Panc1 (cell line): ENCODE results near the gene RGS10. TPM values are rescaled to one million over a fixed set of nuclear protein-coding genes. Genes with fewer than 3 reads are reported as not detected.

Experiments used
- ATAC-seq: fragments of 200-7000 bp; cut with Tn5 transposase; 2 replicates; pipeline ENCODE4 v1.9.1; 2020; ENCODE audit warnings: mild to moderate bottlenecking, moderate library complexity
- BruUV-seq: library from RNA; stranded (reverse); fragments of 400-500 nt; replicated peaks from 2 replicates; lab custom pipeline; 2021; lab: Mats Ljungman, UMichigan
- CTCF ChIA-PET: fragments of 300-600 bp; sonication (Branson Sonifier 250); formaldehyde crosslinking; loops from one replicate; lab custom pipeline; 2022; ENCODE audit warnings: antibody characterized with exemption; lab: Charles Lee
- POLR2A ChIA-PET: fragments of 300-600 bp; sonication (Branson Sonifier 250); formaldehyde crosslinking; loops from one replicate; lab custom pipeline; 2022; ENCODE audit warnings: antibody characterized with exemption; lab: Charles Lee
- DNase-seq: peaks from one replicate; pipeline ENCODE4 v3.0.0-alpha.2; 2010; ENCODE audit warnings: low read depth, low spot score
- H3K27ac ChIP-seq: 2 replicates; pipeline ENCODE4 v1.5.1; 2011; ENCODE audit warnings: mild to moderate bottlenecking, low read length, inconsistent platforms
- H3K27me3 ChIP-seq: fragments of 200-500 bp; sonication (Bioruptor generic); 2 replicates; pipeline ENCODE4 v1.6.0; 2014; ENCODE audit warnings: low read length, inconsistent platforms; ENCODE audit not compliant: control insufficient read depth, insufficient read depth
- H3K36me3 ChIP-seq: fragments of 200-500 bp; sonication (Bioruptor generic); 2 replicates; pipeline ENCODE4 v1.5.1; 2014; ENCODE audit warnings: inconsistent platforms, mild to moderate bottlenecking, low read length, moderate library complexity; ENCODE audit not compliant: control insufficient read depth, insufficient read depth
- H3K4me1 ChIP-seq: 2 replicates; pipeline ENCODE4 v1.5.1; 2011; ENCODE audit warnings: inconsistent platforms, mild to moderate bottlenecking, low read length, moderate library complexity; ENCODE audit not compliant: control insufficient read depth, insufficient read depth
- H3K4me3 ChIP-seq, 2 experiments: 2 replicates each; pipeline ENCODE4 v1.5.1; 2011 to 2012; ENCODE audit warnings: low read depth in 2 of 2, low read length in 2 of 2, mild to moderate bottlenecking in 2 of 2, inconsistent platforms in 1 of 2, moderate library complexity in 1 of 2
- H3K9me3 ChIP-seq: fragments of 200-500 bp; sonication (Bioruptor generic); 2 replicates; pipeline ENCODE4 v1.5.1; 2014; ENCODE audit warnings: low read depth, mild to moderate bottlenecking, inconsistent platforms, low read length, moderate library complexity; ENCODE audit not compliant: control insufficient read depth, insufficient read depth
- POLR2AphosphoS5 ChIP-seq: IDR thresholded peaks from 2 replicates; pipeline ENCODE4 v1.6.1; 2012; ENCODE audit warnings: mild to moderate bottlenecking, low read depth, low read length, moderate library complexity
- SIN3A ChIP-seq: IDR thresholded peaks from 2 replicates; pipeline ENCODE4 v1.6.1; 2012; ENCODE audit warnings: low read depth, mild to moderate bottlenecking, low read length, moderate library complexity, borderline replicate concordance; ENCODE audit not compliant: insufficient read depth
- TCF7L2 ChIP-seq: IDR thresholded peaks from 2 replicates; pipeline ENCODE4 v1.6.1; 2011; ENCODE audit warnings: mild to moderate bottlenecking, low read depth, low read length, inconsistent platforms
- in situ Hi-C: cut with HindIII; loops from 2 replicates; pipeline ENCODE4 v1.10.0; 2016; ENCODE audit warnings: low sequenced_read_pairs, low pct_unique_long_range_greater_than_20kb
- intact Hi-C: fragments of 100-400 bp; cut with micrococcal nuclease; formaldehyde crosslinking; loops from one replicate; pipeline ENCODE4 v1.10.0; 2022; ENCODE audit not compliant: unreplicated experiment
- total RNA-seq: library from RNA; stranded (reverse); gene quantifications from one replicate; pipeline ENCODE4 v1.2.1, GENCODE V29; 2021; ENCODE audit not compliant: unreplicated experiment
- TF ChIP-seq, protein P1 (sequence below), 2 experiments: IDR thresholded peaks; 2 replicates each; pipeline ENCODE4 v1.6.1; 2011 to 2012; ENCODE audit warnings: low read depth in 2 of 2, control low read depth in 1 of 2, low read length in 1 of 2, mild to moderate bottlenecking in 1 of 2, moderate library complexity in 1 of 2; ENCODE audit not compliant: insufficient read depth in 1 of 2
- TF ChIP-seq, protein P2 (sequence below): fragments of 450-650 bp; IDR thresholded peaks from 2 replicates; pipeline ENCODE4 v1.5.1; 2017; ENCODE audit warnings: mild to moderate bottlenecking

RGS10 gene
- total RNA-seq, 1 experiment from 2014 or later: 68.6 TPM

DNA sequence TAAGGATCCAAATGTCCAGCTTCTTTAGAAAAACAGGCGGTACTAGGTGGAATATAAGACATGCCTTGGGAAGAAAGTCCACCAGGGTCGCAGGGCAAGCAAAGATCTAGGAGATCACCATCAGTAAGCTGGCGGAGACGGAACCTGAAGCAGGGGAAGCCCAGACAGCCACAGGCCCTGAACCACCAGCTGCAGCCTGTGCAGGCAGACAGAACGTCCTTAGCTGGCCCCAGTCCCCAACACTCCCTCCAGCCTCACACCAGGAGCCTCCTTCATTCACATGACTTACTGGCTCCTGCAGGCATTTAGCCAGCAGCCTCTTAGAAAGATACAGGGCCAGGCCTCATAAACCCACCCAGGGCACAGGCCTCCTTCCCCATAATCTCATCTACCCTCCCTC, 17.4 kb downstream of the RGS10 start:
- Histone ChIP-seq H3K27me3 (no peaks in the 10 kb centered on the region), H3K27ac (no peak overlapping the region), H3K9me3 (no peaks in the 10 kb centered on the region), H3K36me3 (peaks cover 4% of the 10 kb centered on the region; the same call in 1 of the 2 replicates), H3K4me1 (no peaks in the 10 kb centered on the region), H3K4me3 (no peak overlapping the region)
- DNase-seq (no peak), ATAC-seq (no peak)
- BruUV-seq: no TSS peak
- POLR2A ChIA-PET: no interaction called here
- intact Hi-C loops (no loop called here), in situ Hi-C loops (no loop called here)
- CTCF ChIA-PET: no interaction called here
- TF ChIP-seq, protein P1, sequence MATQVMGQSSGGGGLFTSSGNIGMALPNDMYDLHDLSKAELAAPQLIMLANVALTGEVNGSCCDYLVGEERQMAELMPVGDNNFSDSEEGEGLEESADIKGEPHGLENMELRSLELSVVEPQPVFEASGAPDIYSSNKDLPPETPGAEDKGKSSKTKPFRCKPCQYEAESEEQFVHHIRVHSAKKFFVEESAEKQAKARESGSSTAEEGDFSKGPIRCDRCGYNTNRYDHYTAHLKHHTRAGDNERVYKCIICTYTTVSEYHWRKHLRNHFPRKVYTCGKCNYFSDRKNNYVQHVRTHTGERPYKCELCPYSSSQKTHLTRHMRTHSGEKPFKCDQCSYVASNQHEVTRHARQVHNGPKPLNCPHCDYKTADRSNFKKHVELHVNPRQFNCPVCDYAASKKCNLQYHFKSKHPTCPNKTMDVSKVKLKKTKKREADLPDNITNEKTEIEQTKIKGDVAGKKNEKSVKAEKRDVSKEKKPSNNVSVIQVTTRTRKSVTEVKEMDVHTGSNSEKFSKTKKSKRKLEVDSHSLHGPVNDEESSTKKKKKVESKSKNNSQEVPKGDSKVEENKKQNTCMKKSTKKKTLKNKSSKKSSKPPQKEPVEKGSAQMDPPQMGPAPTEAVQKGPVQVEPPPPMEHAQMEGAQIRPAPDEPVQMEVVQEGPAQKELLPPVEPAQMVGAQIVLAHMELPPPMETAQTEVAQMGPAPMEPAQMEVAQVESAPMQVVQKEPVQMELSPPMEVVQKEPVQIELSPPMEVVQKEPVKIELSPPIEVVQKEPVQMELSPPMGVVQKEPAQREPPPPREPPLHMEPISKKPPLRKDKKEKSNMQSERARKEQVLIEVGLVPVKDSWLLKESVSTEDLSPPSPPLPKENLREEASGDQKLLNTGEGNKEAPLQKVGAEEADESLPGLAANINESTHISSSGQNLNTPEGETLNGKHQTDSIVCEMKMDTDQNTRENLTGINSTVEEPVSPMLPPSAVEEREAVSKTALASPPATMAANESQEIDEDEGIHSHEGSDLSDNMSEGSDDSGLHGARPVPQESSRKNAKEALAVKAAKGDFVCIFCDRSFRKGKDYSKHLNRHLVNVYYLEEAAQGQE (IDR thresholded peaks at IDR 0.05; ENCODE audit: insufficient read depth in 1 of 2, low read depth in 2 of 2, low read length in 1 of 2): no peak
- no peak for TF ChIP-seq SIN3A
- TF ChIP-seq, protein P2, sequence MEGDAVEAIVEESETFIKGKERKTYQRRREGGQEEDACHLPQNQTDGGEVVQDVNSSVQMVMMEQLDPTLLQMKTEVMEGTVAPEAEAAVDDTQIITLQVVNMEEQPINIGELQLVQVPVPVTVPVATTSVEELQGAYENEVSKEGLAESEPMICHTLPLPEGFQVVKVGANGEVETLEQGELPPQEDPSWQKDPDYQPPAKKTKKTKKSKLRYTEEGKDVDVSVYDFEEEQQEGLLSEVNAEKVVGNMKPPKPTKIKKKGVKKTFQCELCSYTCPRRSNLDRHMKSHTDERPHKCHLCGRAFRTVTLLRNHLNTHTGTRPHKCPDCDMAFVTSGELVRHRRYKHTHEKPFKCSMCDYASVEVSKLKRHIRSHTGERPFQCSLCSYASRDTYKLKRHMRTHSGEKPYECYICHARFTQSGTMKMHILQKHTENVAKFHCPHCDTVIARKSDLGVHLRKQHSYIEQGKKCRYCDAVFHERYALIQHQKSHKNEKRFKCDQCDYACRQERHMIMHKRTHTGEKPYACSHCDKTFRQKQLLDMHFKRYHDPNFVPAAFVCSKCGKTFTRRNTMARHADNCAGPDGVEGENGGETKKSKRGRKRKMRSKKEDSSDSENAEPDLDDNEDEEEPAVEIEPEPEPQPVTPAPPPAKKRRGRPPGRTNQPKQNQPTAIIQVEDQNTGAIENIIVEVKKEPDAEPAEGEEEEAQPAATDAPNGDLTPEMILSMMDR: no peak
- no peak for TF ChIP-seq POLR2AphosphoS5
- TF ChIP-seq TCF7L2: no peak

DNA sequence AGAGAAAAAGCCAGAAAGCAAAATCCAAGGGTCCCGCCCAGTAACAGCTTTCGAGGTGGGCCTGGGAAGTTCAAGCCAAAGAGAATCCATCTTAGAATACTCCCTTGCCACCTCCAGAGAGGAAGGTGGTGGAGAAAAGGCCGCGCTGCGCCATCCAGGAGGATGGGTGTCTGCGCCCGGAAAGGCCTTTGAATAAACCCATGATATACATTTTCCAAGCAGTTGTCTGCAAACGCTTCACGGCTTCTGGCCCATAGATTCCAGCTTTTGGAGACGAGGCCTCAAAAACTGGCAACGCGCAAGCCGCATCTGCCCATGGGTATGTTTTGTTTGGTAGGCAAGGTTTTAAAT, 17.8 kb downstream of the RGS10 start:
- TF ChIP-seq, protein P2: no peak
- TF ChIP-seq SIN3A (no peak), POLR2AphosphoS5 (no peak)
- TF ChIP-seq, protein P1 (IDR thresholded peaks at IDR 0.05; ENCODE audit: insufficient read depth in 1 of 2, low read depth in 2 of 2, low read length in 1 of 2): no peak
- Histone ChIP-seq H3K27me3 (no peaks in the 10 kb centered on the region), H3K36me3 (peaks cover 4% of the 10 kb centered on the region; the same call in 1 of the 2 replicates), H3K27ac (no peak overlapping the region), H3K4me1 (no peaks in the 10 kb centered on the region), H3K4me3 (no peak overlapping the region), H3K9me3 (no peaks in the 10 kb centered on the region)
- ChIA-PET POLR2A (no interaction called here), CTCF (no interaction called here)
- DNase-seq (no peak), ATAC-seq (no peak)
- intact Hi-C loops: no loop called here
- in situ Hi-C loops: no loop called here
- BruUV-seq: no TSS peak
